ENCODE measurements around the gene NEU2.
A peak's percentile ranks its signal among the peaks of the same experiment; 100 is the strongest.

Gene NEU2

DNA sequence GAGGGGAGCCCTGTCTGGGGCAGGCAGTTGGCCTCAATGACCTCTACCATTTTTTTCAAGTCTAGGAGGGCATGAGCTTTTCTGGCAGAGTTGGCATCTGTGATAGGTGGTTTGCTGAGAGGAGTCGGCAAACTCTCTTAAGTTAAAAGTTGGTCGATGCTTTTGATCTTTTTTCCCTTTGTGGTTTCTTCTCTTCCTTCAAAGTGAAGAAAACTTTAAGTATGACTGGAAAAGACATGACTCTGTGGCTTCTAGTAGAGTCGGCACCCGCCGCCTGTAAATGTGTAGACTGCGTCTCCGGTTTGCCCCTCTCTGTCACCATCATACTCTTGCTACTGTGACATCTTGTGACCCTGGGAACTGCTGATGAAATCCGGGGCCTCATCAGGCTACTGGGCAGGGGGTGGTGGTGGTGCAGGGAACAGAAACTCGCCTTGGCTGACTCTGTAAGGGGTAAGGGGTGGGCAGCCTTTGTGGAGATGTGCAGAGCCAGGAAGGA is 48.8 kb downstream of the NEU2 start:
- Histone ChIP-seq H3K4me1 (ENCODE audit: low read length) (peaks cover 40% of the 10 kb centered on the region), H3K9ac (ENCODE audit: low read length) (no peak overlapping the region), H3K9me2 (replicated peaks; ENCODE audit: insufficient read depth, low read length) (no peaks in the 10 kb centered on the region), H3K36me3 (replicated peaks; ENCODE audit: insufficient read depth, low read length) (no peaks in the 10 kb centered on the region), H3K9me3 (replicated peaks; ENCODE audit: insufficient read depth, low read length) (no peaks in the 10 kb centered on the region), H4K20me1 (ENCODE audit: insufficient read depth, low read length) (no peaks in the 10 kb centered on the region), H3K27me3 (replicated peaks; ENCODE audit: insufficient read depth, low read length) (no peaks in the 10 kb centered on the region), H2AFZ (ENCODE audit: low read length) (no peak overlapping the region), H3K4me3 (ENCODE audit: low read length) (no peak overlapping the region), H3F3A (ENCODE audit: insufficient read depth, low read length) (peaks cover 23% of the 10 kb centered on the region), H3K27ac (ENCODE audit: low read length) (no peak overlapping the region), H3K79me2 (ENCODE audit: low read length) (peaks cover 58% of the 10 kb centered on the region), H3K4me2 (ENCODE audit: low read depth, low read length) (no peak overlapping the region)
- TF ChIP-seq EZH2 (optimal IDR thresholded peaks at IDR 0.05; ENCODE audit: low read depth, low read length) (no peak), CTCF (IDR thresholded peaks at IDR 0.05; ENCODE audit: low read length) (no peak), EZH2phosphoT487 (IDR thresholded peaks at IDR 0.05; ENCODE audit: low read length) (no peak)
- DNase-seq, result no peak

DNA sequence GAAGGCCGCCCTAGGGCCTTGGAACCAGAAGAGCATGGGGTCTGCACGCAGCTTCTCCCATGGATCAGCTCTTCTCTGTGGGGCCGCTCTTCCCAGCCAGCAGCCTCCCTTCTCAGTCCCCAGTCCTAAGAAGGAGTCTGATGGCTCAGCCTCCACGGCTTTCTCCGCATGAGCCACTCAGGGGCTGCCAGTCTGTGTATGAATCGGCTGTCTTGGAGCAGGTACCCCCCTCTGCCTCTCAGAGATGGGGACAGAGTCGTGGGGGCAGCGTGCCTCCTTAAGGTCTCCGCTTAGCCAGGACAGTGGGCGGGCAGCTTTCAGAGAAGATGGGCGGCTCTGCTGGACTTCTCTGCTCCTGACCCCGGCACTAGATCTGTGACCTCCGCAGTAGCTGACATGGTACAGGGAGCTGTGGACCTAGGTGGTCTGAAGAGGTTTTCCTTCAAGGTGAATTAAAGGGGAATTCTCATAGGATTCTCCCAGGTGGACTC is 49.3 kb downstream of the NEU2 start:
- H3K9ac ChIP-seq (ENCODE audit: low read length), result no peak overlapping the region; the same call in 1 of the 2 replicates
- peak overlapping the region; percentile 43; the same call in 1 of the 2 replicates for H3K4me2 ChIP-seq (ENCODE audit: low read depth, low read length)
- TF ChIP-seq EZH2 (optimal IDR thresholded peaks at IDR 0.05; ENCODE audit: low read depth, low read length), result no peak
- TF ChIP-seq EZH2phosphoT487 (IDR thresholded peaks at IDR 0.05; ENCODE audit: low read length), result no peak
- TF ChIP-seq CTCF (IDR thresholded peaks at IDR 0.05; ENCODE audit: low read length), result no peak
- H4K20me1 ChIP-seq (ENCODE audit: insufficient read depth, low read length), result no peaks in the 10 kb centered on the region
- H3K27me3 ChIP-seq (replicated peaks; ENCODE audit: insufficient read depth, low read length), result no peaks in the 10 kb centered on the region
- H3K27ac ChIP-seq (ENCODE audit: low read length), result peak overlapping the region; percentile 80; the same call in 1 of the 2 replicates
- H3F3A ChIP-seq (ENCODE audit: insufficient read depth, low read length), result peaks cover 27% of the 10 kb centered on the region
- no peak overlapping the region for H2AFZ ChIP-seq (ENCODE audit: low read length)
- H3K36me3 ChIP-seq (replicated peaks; ENCODE audit: insufficient read depth, low read length), result no peaks in the 10 kb centered on the region
- DNase-seq, result no peak
- peaks cover 53% of the 10 kb centered on the region for H3K79me2 ChIP-seq (ENCODE audit: low read length)
- peaks cover 40% of the 10 kb centered on the region for H3K4me1 ChIP-seq (ENCODE audit: low read length)
- no peak overlapping the region for H3K4me3 ChIP-seq (ENCODE audit: low read length)
- H3K9me3 ChIP-seq (replicated peaks; ENCODE audit: insufficient read depth, low read length), result no peaks in the 10 kb centered on the region
- no peaks in the 10 kb centered on the region for H3K9me2 ChIP-seq (replicated peaks; ENCODE audit: insufficient read depth, low read length)

DNA sequence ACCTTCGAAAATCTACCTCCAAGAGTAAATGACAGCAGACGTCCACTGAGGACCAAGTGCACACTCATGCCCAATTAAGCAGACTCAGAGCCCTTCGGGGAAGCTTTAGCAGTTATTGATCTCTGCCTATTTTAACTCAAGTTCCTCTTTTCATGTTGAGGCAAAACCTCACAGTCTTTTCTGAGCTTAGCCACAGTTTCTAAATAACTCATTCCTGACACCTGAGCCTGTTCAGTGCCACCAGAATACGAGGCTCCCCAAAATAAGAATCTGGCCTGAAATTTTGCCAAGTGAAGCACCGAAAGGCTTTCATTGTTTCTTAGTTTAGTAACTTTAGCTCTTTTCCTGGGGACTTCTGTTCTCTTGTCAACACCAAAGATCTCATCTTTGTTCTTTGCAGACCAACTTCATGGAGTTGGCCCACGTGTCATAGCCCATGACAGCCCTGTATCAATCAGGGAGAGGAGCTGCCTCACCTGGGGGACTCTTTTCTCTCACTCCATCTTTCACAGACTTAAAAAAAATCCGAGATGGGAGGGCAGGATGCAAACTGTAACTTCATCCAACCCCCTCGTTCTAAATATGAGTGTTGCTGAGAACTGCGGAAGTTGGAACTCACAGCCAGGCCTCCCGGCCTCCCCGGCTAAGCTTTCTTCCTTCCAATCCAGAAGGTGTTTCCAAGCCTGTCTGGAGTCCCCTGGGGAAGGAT is 49.9 kb downstream of the NEU2 start:
- Histone ChIP-seq H3K9me3 (replicated peaks; ENCODE audit: insufficient read depth, low read length) (no peaks in the 10 kb centered on the region), H3K4me2 (ENCODE audit: low read depth, low read length) (peak overlapping the region; percentile 47), H3K4me1 (ENCODE audit: low read length) (peaks cover 40% of the 10 kb centered on the region), H3K9ac (ENCODE audit: low read length) (peak overlapping the region; percentile 28; the same call in 1 of the 2 replicates), H4K20me1 (ENCODE audit: insufficient read depth, low read length) (no peaks in the 10 kb centered on the region), H3K27ac (ENCODE audit: low read length) (peak overlapping the region; percentile 80), H3K27me3 (replicated peaks; ENCODE audit: insufficient read depth, low read length) (no peaks in the 10 kb centered on the region), H3K4me3 (ENCODE audit: low read length) (no peak overlapping the region), H3K9me2 (replicated peaks; ENCODE audit: insufficient read depth, low read length) (no peaks in the 10 kb centered on the region), H3K79me2 (ENCODE audit: low read length) (peaks cover 50% of the 10 kb centered on the region), H2AFZ (ENCODE audit: low read length) (no peak overlapping the region), H3F3A (ENCODE audit: insufficient read depth, low read length) (peaks cover 29% of the 10 kb centered on the region), H3K36me3 (replicated peaks; ENCODE audit: insufficient read depth, low read length) (no peaks in the 10 kb centered on the region)
- TF ChIP-seq CTCF (IDR thresholded peaks at IDR 0.05; ENCODE audit: low read length) (no peak), EZH2 (optimal IDR thresholded peaks at IDR 0.05; ENCODE audit: low read depth, low read length) (no peak), EZH2phosphoT487 (IDR thresholded peaks at IDR 0.05; ENCODE audit: low read length) (no peak)
- peak; percentile 25 for DNase-seq
